HG03432 (cell line): ENCODE measurements around the gene FAM89B.
A peak's percentile ranks its signal among the peaks of the same experiment; 100 is the strongest.
"Not testable (repeated sequence)": the region's sequence is repeated elsewhere in the genome, so short reads cannot be mapped to it uniquely, and the experiment has no call there.

Experiments
- ATAC-seq: cut with Tn5 transposase; IDR thresholded peaks from one replicate; pipeline ENCODE4 v1.9.1; 2021; ENCODE audit warnings: mild to moderate bottlenecking, moderate library complexity; ENCODE audit not compliant: unreplicated experiment

Gene FAM89B

DNA sequence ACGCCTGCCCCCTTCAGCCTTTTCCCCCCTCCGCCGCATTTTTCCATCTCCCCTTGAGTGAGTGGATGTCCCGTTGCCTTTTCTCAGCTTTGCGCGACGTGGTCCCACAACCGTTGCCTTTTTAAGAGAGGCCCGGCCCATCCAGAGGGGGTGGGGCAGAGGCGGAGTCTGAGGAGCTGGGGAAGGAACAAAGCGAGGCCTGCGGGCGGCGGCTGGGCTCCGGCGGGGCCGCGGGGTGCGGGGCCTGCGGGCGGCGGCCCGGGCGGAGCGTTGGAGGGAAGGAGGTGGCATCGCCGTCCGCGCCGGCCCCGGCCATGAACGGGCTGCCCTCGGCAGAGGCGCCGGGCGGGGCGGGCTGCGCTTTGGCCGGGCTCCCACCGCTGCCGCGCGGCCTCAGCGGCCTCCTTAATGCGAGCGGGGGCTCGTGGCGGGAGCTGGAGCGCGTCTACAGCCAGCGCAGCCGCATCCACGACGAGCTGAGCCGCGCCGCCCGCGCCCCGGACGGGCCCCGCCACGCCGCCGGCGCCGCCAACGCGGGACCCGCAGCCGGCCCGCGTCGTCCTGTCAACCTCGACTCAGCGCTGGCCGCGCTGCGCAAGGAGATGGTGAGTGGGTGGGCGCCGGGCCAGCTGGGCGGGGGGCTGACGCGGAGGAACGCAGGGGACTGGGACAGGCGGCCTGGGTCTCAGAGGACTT is at the start of gene FAM89B:
Gene FAM89B, plus strand, starts transcription at position 183 of the 696 bp plus-strand sequence. Its CDS starts 132 bp downstream, at position 315.
- ATAC-seq: no peak

DNA sequence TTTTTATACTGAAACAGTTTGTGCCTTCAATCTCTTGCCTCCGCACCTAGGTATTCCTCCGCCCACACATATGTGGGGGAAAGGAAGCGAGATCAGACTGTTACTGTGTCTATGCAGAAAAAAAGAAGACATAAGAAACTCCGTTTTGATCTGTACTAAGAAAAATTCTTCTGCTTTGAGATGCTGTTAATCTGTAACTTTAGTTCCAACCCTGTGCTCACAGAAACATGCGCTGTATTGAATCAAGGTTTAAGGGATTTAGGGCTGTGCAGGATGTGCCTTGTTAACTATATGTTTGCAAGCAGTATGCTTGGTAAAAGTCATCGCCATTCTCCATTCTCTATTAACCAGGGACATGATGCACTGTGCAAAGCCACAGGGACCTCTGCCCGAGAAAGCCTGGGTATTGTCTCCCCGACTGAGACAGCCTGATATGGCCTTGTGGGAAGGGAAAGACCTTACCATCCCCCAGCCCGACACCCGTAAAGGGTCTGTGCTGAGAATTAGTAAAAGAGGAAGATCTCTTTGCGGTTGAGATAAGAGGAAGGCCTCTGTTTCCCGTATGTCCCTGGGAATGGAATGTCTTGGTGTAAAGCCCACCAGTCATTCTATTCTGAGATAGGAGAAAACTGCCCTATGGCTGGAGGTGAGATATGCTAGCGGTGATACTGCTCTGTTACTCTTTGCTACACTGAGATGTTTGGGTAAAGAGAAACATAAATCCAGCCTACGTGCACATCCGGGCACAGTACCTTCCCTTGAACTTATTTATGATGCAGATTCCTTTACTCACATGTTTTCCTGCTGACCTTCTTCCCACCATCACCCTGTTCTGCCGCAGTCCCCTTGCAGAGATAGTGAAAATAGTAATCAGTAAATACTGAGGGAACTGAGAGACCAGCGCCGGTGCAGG is 49.4 kb upstream of the FAM89B start:
- ATAC-seq: not testable (repeated sequence)

DNA sequence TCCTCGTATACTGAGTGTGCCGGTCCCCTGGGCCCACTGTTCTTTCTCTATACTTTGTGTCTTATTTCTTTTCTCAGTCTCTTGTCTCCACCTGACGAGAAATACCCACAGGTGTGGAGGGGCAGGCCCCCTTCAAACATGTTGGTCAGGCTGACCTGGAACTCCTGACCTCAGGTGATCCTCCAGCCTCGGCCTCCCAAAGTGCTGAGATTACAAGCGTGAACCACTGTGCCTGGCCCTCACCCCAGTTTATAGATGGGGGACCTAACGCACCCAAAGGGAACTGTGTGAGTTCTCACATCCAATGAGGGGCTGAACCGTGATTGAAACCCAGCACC is 48.7 kb upstream of the FAM89B start:
- ATAC-seq: not testable (repeated sequence)

DNA sequence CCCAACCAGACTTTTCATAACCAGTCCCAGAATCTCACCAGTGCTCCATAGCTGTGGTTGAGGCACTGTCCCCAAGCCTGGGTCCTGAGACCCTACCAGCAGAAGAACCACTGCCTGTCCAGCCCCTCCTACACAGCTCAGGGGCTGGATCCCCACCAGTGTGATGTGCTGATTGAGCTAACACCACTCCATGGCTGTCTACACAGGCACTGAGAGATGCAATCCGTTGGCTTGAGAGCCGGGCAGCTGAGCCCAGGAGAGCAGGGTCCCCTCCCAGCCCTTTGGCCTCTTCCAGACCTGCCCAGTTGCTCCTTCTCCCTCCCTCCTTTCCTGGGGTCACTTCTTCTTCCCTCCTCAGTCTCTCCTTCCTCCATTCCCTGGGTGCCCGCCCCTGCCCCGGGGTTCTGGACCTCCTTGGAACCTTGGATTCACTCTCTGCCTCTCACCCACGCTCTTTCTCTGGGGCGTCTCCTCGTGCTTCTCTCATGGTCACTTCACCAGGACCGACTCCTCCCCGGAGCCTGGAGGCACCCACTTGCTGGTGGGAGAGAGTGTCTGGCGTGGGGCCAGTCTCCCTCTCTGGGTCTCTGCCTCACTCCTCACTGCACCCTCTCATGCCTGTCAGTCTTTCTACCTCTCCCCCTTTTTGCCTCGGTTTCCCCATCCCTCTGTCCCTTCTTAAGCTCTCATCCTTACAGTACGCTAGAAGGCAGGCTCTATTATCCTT is 48.2 kb upstream of the FAM89B start:
- no peak for ATAC-seq

DNA sequence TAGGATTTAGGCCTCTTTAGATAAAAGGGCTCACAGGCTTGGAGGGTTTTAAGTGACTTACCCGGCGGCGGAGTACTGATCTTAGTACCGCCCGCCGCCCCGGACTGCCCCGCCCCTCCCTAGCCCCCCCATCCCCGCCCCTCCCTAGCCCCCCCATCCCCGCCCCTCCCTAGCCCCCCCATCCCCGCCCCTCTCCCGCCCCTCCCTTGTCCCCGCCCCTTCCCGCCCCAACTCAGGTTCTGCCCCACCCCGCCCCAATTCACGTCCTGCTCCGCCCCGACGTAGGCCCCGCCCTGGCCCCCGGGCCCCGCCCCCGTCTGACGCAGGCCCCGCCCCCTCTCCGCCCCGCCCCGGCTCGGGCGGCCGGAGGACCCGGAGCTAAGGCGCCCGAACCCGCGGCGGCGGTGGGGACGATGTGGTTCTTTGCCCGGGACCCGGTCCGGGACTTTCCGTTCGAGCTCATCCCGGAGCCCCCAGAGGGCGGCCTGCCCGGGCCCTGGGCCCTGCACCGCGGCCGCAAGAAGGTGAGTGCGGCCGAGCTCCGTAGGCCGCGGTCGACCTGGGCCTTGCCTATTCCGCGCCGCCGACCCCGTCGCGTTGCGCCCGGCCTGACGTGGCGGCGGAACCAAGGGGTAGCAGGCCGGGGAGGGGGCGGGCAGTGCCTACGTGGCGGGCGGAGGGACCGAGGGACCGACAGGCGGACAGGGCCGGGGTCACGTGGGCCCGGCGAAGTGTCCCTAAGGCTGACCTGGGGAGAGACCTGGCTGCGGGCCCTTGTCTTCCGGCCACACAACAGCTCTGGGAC is 47.4 kb upstream of the FAM89B start, which contains the start of gene SCYL1:
Gene SCYL1, plus strand, starts transcription at position 343 of the 805 bp plus-strand sequence. Its CDS starts 71 bp downstream, at position 414.
- peak; percentile 61 for ATAC-seq

DNA sequence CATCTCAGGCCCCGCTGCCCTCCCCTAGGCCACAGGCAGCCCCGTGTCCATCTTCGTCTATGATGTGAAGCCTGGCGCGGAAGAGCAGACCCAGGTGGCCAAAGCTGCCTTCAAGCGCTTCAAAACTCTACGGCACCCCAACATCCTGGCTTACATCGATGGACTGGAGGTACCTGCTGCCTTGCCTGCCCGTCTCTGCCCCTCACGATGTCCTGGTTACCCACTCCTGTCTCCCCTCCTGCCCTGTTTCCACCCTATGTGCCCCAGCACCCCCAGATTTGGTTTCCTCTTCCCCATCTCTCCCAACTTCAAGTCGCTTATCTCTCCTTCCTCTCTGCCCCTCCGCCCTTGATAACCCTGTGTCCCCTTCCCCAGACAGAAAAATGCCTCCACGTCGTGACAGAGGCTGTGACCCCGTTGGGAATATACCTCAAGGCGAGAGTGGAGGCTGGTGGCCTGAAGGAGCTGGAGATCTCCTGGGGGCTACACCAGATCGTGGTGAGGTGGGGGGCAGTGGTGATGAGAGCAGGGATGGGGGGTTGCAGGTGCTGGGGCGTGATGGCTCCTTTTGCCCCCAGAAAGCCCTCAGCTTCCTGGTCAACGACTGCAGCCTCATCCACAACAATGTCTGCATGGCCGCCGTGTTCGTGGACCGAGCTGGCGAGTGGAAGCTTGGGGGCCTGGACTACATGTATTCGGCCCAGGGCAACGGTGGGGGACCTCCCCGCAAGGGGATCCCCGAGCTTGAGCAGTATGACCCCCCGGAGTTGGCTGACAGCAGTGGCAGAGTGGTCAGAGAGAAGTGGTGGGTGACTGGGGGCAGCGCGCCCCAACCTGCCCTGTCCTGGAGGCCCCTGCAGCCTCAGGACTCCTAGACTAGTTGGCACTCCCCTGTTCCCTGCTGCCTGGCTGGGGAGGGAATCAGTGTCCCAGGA is 46.5 kb upstream of the FAM89B start:
- ATAC-seq: no peak

DNA sequence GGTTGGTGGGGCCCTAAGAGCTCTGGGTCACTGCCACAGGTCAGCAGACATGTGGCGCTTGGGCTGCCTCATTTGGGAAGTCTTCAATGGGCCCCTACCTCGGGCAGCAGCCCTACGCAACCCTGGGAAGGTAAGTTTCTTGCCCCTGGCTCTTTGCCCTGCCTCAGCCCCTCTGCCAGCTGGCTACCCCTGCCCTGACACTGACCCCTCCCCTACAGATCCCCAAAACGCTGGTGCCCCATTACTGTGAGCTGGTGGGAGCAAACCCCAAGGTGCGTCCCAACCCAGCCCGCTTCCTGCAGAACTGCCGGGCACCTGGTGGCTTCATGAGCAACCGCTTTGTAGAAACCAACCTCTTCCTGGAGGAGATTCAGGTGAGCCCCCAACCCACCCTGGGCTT is 45.6 kb upstream of the FAM89B start:
- ATAC-seq: no peak

DNA sequence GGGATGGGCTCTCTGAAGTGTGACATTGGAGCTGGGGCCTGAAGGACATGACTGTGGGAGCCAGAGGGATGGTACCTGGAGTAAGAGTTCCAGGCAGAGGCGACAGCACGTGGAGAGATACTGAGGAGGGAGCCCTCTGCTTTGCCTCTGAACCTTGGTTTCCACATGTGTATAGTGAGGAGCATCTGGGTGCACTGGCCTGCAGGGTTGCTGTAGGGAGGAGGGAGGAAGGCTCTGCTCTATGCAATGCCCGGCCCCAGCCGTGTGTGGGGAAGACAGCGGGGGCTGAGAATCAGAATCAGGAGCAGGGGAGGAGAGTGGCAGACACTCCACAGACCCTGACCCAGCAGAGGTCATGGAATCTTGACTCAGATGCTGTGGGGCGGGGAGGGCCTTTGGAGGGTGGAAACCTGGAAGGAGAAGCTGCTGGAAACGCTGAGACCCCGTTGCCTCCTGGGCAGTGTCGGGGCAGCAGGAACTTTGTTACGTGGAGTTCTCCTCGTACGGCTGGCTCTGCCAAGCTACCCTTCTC is 43.5 kb upstream of the FAM89B start:
- ATAC-seq: no peak

DNA sequence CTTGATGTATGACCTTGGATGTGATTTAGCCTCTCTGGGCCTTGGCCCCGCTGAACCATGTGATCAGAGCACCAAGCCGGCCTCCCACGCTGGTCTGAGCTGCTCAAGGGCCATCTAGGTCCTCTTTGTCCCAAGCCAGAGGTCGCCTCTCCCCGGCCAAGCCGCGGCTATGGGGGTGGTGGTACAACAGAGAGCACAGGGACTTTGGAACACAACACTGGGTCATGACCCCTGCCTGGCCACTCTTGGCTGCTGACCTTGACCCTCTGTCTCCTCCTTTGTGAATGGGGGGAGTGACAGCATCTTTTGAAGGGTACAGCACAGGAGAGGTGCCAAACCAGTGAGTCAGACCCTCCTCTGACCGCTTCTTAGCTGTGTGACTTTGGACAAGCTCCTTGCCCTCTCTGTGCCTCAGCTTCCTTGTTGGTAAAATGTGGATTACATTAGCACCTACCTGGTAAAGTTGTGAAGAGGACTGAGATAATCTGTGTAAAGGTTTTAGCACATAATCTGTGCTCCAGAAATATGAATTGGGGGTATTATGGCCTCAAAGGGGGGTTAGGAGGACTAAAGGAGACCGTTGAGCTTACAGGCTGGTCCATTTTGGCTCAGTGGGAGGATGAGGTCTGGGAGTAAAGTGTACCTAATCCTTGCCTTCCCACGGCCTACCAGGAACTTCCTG is 42.7 kb upstream of the FAM89B start:
- no peak for ATAC-seq

DNA sequence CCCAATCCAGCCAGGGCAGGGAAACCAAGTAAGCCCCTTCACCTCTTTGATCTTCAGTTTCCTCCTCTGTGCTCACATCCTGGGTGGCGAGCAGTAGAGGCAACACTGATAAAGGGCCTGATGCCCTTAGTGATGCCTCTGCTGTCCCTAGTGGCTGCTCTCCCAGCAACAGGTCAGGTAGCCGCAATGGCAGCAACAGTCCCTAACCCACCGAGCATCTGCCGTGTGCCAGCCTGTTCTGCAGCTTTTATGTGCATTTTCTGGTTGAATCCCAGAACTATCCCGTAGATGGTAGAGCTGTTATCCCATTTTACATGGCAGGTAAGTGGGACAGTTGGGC is 42.2 kb upstream of the FAM89B start:
- no peak for ATAC-seq

DNA sequence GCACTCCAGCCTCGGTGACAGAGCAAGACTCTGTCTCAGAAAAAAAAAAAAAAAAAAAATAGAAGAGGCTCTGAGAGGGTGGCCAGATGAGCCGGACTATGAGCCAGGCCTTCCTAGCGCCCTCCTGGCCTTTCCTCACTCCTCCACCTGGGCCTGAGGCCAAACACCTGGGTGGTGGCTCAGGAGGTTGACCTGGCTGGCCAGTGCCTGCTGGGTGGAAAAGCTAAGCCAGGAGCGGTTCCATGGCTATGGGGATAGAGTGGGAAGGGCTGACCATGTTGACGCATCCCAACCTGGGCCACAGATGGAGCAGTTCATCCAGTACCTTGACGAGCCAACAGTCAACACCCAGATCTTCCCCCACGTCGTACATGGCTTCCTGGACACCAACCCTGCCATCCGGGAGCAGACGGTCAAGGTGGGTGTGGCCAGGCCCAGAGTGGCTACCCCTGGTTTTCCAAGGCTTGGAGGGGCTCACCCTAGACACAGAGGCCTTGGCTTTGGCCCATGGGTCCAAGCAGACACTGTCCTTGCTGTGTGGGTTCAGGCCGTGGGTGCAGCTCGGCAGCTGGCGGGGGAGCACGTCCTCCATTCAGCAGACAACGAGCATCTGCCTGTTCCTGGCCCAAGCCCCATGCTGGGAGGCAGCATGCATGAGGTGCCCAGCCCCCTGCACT is 39.8 kb upstream of the FAM89B start:
- ATAC-seq: no peak

DNA sequence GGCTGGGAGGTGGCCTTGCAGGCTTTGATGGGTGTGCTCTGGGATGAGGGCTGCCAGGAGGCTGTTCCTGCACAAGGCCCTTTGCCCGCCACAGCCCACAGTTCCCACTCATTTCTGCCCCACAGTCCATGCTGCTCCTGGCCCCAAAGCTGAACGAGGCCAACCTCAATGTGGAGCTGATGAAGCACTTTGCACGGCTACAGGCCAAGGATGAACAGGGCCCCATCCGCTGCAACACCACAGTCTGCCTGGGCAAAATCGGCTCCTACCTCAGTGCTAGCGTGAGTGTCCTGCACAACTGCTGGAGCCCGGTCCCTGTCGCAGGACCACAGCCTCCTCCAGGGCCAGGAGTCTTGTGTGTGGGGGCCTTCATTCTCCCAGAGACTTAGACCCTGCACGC is 37.2 kb upstream of the FAM89B start:
- no peak for ATAC-seq

DNA sequence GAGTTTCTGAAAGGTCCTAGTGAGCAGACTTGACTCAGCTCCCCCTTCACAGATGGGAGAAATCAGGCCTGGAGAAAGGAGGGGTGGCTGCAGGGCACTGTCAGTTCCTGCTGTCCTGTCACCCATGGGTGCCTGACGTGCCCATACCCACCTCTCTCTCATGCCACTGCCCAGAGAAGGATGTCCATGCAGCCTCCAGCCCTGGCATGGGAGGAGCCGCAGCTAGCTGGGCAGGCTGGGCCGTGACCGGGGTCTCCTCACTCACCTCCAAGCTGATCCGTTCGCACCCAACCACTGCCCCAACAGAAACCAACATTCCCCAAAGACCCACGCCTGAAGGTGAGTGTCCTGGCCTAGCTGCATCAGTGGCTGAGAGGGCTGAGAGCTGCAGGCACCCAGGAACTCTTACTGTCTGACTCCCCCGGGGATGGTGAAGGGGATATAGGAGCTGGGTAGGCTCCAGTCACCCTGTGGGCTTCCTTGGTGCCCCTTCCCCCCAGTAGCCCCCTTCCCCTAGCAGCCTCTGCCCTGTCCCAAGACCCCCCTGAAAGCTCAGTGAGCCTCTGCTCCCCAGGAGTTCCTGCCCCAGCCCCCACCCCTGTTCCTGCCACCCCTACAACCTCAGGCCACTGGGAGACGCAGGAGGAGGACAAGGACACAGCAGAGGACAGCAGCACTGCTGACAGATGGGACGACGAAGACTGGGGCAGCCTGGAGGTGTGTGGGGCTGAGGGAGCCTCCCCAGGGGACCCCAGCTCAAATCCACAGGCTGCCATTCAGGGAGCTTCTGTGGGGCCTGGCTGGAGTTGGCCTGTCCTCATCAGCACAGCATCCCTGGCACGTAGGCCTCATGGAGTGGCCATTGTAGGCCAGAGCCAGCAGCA is 35.7 kb upstream of the FAM89B start:
- ATAC-seq: no peak

DNA sequence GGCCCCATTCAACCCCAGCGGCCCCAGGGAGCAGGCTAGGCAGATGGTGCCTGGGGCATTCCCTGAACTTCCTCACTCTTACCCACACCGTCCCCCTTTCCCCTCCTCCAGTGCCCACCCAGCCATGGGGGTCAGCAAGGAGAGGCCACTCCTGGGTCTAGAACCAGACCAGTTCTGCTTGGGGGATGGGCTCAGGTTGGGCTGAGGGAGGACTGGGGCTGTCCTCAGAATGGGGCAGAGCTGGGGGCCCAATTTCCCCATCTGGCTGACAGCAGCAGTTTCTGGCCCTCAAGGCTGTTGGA is 35.1 kb upstream of the FAM89B start:
- ATAC-seq: no peak

DNA sequence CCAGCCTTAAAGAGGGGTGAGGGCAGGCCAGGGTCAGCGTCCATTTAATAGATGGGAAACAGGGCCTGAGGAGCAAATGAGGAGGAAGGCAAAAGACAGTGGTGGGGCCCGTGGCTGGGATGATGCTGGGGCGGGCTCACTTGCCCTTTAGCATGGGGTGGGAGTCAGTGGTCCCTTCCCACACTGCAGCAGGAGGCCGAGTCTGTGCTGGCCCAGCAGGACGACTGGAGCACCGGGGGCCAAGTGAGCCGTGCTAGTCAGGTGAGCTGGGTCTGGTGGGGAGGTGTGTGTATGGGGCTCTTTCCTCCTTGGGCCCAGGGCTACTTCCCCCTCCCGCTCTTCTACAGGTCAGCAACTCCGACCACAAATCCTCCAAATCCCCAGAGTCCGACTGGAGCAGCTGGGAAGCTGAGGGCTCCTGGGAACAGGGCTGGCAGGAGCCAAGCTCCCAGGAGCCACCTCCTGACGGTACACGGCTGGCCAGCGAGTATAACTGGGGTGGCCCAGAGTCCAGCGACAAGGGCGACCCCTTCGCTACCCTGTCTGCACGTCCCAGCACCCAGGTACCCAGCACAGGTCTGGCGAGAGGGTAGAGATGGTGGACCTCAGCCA is 34.6 kb upstream of the FAM89B start:
- ATAC-seq: no peak

DNA sequence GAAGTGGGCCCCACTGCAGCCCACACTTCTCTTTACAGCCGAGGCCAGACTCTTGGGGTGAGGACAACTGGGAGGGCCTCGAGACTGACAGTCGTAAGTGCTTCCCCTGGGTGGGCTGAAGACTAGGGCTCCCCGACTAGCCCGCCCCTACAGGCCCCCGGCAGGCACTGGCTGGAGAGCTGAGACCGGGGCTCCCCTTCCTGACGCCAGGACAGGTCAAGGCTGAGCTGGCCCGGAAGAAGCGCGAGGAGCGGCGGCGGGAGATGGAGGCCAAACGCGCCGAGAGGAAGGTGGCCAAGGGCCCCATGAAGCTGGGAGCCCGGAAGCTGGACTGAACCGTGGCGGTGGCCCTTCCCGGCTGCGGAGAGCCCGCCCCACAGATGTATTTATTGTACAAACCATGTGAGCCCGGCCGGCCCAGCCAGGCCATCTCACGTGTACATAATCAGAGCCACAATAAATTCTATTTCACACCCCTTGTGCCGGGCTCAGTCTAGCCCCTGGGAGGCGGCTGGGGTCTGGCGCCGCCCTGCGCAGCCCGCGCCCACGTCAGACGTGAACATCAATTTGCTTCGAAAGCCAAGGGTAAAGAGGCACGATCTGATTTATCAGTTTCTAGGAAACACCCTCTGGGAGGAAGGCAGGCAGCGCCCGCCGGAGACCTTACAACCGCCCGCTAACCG is 34.0 kb upstream of the FAM89B start:
- ATAC-seq: no peak
